Kidney (tissue), 14 donors: ENCODE data around the gene SIDT1. TPM values are rescaled to one million over a fixed set of nuclear protein-coding genes. Genes with fewer than 3 reads are reported as not detected.
A peak's percentile ranks its signal among the peaks of the same experiment; 100 is the strongest.

Experiments used
- DNase-seq, 5 donors: peaks; one replicate each; pipeline ENCODE4 v3.0.0-alpha.2; 2013 to 2020
- FAIRE-seq: peaks from 2 replicates; lab custom pipeline; 2012; peaks lifted over from hg19 to GRCh38; lab: Jason Lieb, UNC
- H3K27ac ChIP-seq, 2 donors: one replicate each; pipeline ENCODE4 v1.7.0; 2013; ENCODE audit warnings: low read depth in 2 of 2, low read length in 2 of 2, inconsistent platforms in 1 of 2
- H3K27me3 ChIP-seq: one replicate; pipeline ENCODE4 v1.7.1; 2013; ENCODE audit warnings: low read length, inconsistent platforms; ENCODE audit not compliant: control insufficient read depth, insufficient read depth
- H3K36me3 ChIP-seq, 3 donors: one replicate each; pipeline versions ENCODE4 v1.7.0 to v1.7.1; 2013; ENCODE audit warnings: low read length in 3 of 3, control low read depth in 1 of 3, inconsistent platforms in 1 of 3; ENCODE audit not compliant: insufficient read depth in 3 of 3, control insufficient read depth in 2 of 3
- H3K4me1 ChIP-seq, 3 donors: one replicate each; pipeline versions ENCODE4 v1.7.0 to v1.7.1; 2013; ENCODE audit warnings: low read length in 3 of 3, inconsistent platforms in 1 of 3, low read depth in 1 of 3; ENCODE audit not compliant: control insufficient read depth in 2 of 3, insufficient read depth in 2 of 3
- H3K4me3 ChIP-seq, 3 donors: one replicate each; pipeline versions ENCODE4 v1.7.0 to v1.8.1; 2013; ENCODE audit warnings: low read length in 3 of 3, control low read depth in 1 of 3, inconsistent platforms in 1 of 3
- H3K9ac ChIP-seq, 3 donors: one replicate each; pipeline versions ENCODE4 v1.7.0 to v1.7.1; 2013; ENCODE audit warnings: low read length in 3 of 3, control low read depth in 1 of 3, inconsistent platforms in 1 of 3
- H3K9me3 ChIP-seq, 3 donors: one replicate each; pipeline versions ENCODE4 v1.7.0 to v1.7.1; 2013; ENCODE audit warnings: low read length in 3 of 3, control low read depth in 1 of 3, inconsistent platforms in 1 of 3; ENCODE audit not compliant: control insufficient read depth in 2 of 3, insufficient read depth in 1 of 3
- CTCF ChIP-seq: IDR thresholded peaks from 3 replicates; pipeline ENCODE4 v1.5.1; 2012; ENCODE audit warnings: mild to moderate bottlenecking, moderate library complexity, borderline replicate concordance; ENCODE audit not compliant: insufficient read depth; ENCODE audit errors: extremely low read depth
- intact Hi-C: fragments of 100-400 bp; cut with DNase I; formaldehyde crosslinking; loops from one replicate; pipeline ENCODE4 v1.11.1; 2022
- polyA plus RNA-seq: library from polyadenylated mRNA; stranded (reverse); fragments of 350-450 nt; fragmentation: Illumina TruSeq; extraction: RNeasy Lipid Tissue Mini Kit (QIAGEN cat#74804); gene quantifications from one replicate; pipeline ENCODE4 v1.2.3, GENCODE V29; 2014; ENCODE audit warnings: low read depth, low replicate concordance; ENCODE audit not compliant: insufficient read depth
- total RNA-seq: library from RNA; stranded (reverse); fragmentation: NEBNext Ultra II Directional; extraction: Animal tissue kit (Norgen Biotek cat#: 25700); gene quantifications from one replicate; pipeline ENCODE4 v1.2.1, GENCODE V29; 2021
- donor health status: control.
- donor health status: control.
- donor health status: control.
- donor health status: control.
- donor health status: control.
- donor health status: DM: yes; HTN: yes; CAD: no.
- donor health status: Normal renal cell carcinoma (clear cell type).

The SIDT1 gene
- total and polyA plus RNA-seq, 2 donors from 2014 or later, result 0.92 to 4.9 TPM

DNA sequence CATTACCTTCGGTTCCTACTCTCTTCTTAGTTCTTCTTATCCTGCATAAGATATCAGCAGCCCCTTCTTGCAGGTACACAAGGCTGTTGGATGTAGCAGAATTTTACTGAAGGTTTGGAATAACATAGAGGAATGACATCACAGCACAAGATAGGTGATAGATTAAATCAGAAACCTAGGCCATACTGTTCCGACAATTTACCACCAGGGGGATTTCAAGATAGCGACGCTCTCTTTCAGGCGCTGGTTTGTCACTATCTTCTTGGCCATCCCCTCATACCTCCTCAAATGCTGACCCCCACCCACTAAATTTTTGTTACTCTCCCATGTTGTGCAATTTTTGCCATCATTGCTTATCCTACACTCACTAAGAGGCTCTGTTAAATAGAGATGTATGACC lies 3.5 kb downstream of the SIDT1 start:
- no peak for FAIRE-seq
- Histone ChIP-seq H3K9ac (no peak overlapping the region), H3K4me1 (no peaks in the 10 kb centered on the region), H3K4me3 (no peak overlapping the region), H3K36me3 (no peaks in the 10 kb centered on the region), H3K27ac (no peak overlapping the region), H3K27me3 (no peaks in the 10 kb centered on the region), H3K9me3 (no peaks in the 10 kb centered on the region)
- no peak for DNase-seq
- intact Hi-C loops, result no loop called here
- TF ChIP-seq CTCF, result no peak

GRCh38 chr3:113536627-113537101 lies 4.3 kb downstream of the SIDT1 start:
- Histone ChIP-seq H3K9me3 (no peaks in the 10 kb centered on the region), H3K4me1 (no peaks in the 10 kb centered on the region), H3K36me3 (no peaks in the 10 kb centered on the region), H3K27ac (no peak overlapping the region), H3K9ac (no peak overlapping the region), H3K4me3 (no peak overlapping the region), H3K27me3 (no peaks in the 10 kb centered on the region)
- FAIRE-seq, result no peak
- intact Hi-C loops, result no loop called here
- no peak for TF ChIP-seq CTCF
- DNase-seq, result peak in 1 of 5 donors; percentile 21

GRCh38 chr3:113537155-113537554 lies 4.8 kb downstream of the SIDT1 start:
- DNase-seq, result no peak
- Histone ChIP-seq H3K36me3 (no peaks in the 10 kb centered on the region), H3K9ac (no peak overlapping the region), H3K4me1 (no peaks in the 10 kb centered on the region), H3K4me3 (no peak overlapping the region), H3K9me3 (no peaks in the 10 kb centered on the region), H3K27me3 (no peaks in the 10 kb centered on the region), H3K27ac (no peak overlapping the region)
- no peak for FAIRE-seq
- intact Hi-C loops, result no loop called here
- no peak for TF ChIP-seq CTCF

GRCh38 chr3:113541519-113541918 lies 9.2 kb downstream of the SIDT1 start:
- intact Hi-C loops, result no loop called here
- no peak for DNase-seq
- H3K9me3 ChIP-seq, result no peaks in the 10 kb centered on the region
- H3K27ac ChIP-seq, result no peak overlapping the region
- H3K9ac ChIP-seq, result no peak overlapping the region
- no peak for TF ChIP-seq CTCF
- no peaks in the 10 kb centered on the region for H3K27me3 ChIP-seq
- no peak overlapping the region for H3K4me3 ChIP-seq
- no peaks in the 10 kb centered on the region for H3K36me3 ChIP-seq
- FAIRE-seq, result no peak
- no peaks in the 10 kb centered on the region for H3K4me1 ChIP-seq
